ENCODE results near the gene HSPA1B.
"Not testable (repeated sequence)": the region's sequence is repeated elsewhere in the genome, so short reads cannot be mapped to it uniquely, and the experiment has no call there.

GRCh38 chr6:31801031-31801927 is 26.3 kb upstream of the HSPA1B start:
- not testable (repeated sequence) for TF ChIP-seq CTCF (conservative IDR thresholded peaks at IDR 0.05; ENCODE audit: low read length); EZH2phosphoT487 (IDR thresholded peaks at IDR 0.05; ENCODE audit: borderline replicate concordance)
